Measurements from ENCODE around the gene PLK2. TPM values are rescaled to one million over a fixed set of nuclear protein-coding genes. Genes with fewer than 3 reads are reported as not detected.

Gene PLK2
- total RNA-seq, 4 donors from 2014 or later, result 109 to 229 (median 153) TPM

DNA sequence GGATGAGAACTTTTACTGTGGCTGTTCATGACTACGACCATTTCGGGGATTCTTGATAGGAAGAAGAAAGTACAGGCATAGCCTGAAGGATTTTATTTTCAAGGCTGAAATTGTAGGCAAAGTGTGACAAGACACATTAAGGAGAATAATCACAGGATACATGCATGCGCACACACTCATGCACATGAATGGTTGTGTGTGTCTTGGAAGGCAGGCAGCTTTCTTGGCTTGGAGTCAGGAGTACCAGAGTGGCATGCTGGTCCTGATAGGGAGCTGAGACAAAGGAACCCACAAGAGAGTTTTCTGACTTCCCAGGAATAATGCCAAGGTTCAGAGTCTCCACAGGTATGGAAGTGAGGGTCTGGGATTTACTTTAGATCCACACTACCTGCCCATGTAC lies 22.2 kb downstream of the PLK2 start:
- 91 to 94% methylated on average over 3 of the region's 3 CpGs for WGBS, 2 donors
- intact Hi-C loops (cut with DNase I; ENCODE audit: low total_unique reads), result no loop called here
- H3K4me3 ChIP-seq (ENCODE audit: low read depth, poor library complexity, severe bottlenecking), result no peak overlapping the region
- no peak for TF ChIP-seq CTCF (IDR thresholded peaks at IDR 0.05)
- no peak for TF ChIP-seq POLR2A (IDR thresholded peaks at IDR 0.05)
- no peak for DNase-seq (ENCODE audit: low spot score in 2 of 2)

DNA sequence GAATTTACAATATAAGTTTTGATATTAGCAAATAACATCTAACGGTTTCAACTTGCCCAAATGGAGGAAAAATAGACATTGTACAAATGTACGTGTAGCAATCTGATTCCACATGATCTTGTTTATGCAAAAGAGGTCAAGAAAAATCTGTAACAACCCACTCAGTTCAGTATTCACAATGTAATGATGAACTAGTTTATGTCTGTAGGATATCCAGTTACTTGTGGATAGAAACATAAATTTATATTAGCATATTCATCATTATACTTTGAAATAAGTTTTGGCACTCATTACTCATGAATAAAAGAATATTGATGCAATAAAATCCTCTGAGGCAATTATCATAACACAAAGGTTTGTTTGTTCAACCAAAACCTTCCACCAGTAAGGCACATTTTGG lies 28.1 kb downstream of the PLK2 start:
- no peak overlapping the region for H3K4me3 ChIP-seq (ENCODE audit: low read depth, poor library complexity, severe bottlenecking)
- DNase-seq (ENCODE audit: low spot score in 2 of 2), result no peak
- intact Hi-C loops (cut with DNase I; ENCODE audit: low total_unique reads), result no loop called here
- TF ChIP-seq CTCF (IDR thresholded peaks at IDR 0.05), result no peak
- no peak for TF ChIP-seq POLR2A (IDR thresholded peaks at IDR 0.05)
- 67% methylated on average over 2 of the region's 2 CpGs for WGBS, 2 donors

DNA sequence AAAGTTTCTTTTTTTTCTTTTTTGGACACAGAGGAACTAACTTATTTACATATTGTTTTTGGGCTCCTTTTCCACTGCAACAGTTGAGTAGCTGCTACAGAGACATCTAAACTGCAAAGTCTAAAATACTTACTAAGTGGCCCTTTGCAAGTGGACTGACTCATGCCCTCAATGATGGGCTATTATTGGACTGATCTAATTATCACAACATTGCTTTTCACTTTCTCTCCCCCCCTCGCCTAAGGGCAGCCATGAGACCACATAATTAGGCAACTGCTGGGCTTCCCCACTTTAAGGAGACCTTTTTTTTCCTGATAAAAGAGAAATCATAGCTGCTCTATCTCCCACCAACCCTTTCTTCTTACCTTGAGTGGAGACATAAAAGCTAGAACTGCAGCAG lies 47.0 kb downstream of the PLK2 start:
- WGBS, 2 donors, result 72 to 91% methylated on average over 1 of the region's 1 CpG
- H3K4me3 ChIP-seq (ENCODE audit: low read depth, poor library complexity, severe bottlenecking), result no peak overlapping the region
- DNase-seq (ENCODE audit: low spot score in 2 of 2), result no peak
- TF ChIP-seq CTCF (IDR thresholded peaks at IDR 0.05) (no peak), POLR2A (IDR thresholded peaks at IDR 0.05) (no peak)
- intact Hi-C loops (cut with DNase I; ENCODE audit: low total_unique reads), result no loop called here

- 50 to 51% methylated on average over 2 of the region's 2 CpGs for WGBS, 2 donors
- TF ChIP-seq CTCF (IDR thresholded peaks at IDR 0.05), result no peak
- no peak for TF ChIP-seq POLR2A (IDR thresholded peaks at IDR 0.05)
- DNase-seq (ENCODE audit: low spot score in 2 of 2), result peak in 1 of 2 donors; percentile 21
- intact Hi-C loops (cut with DNase I; ENCODE audit: low total_unique reads), result no loop called here
- no peak overlapping the region for H3K4me3 ChIP-seq (ENCODE audit: low read depth, poor library complexity, severe bottlenecking)
These were observed 47.8 kb downstream of the PLK2 start for GRCh38 chr5:58412081-58412480.

- no peak for TF ChIP-seq CTCF (IDR thresholded peaks at IDR 0.05)
- no peak for TF ChIP-seq POLR2A (IDR thresholded peaks at IDR 0.05)
- intact Hi-C loops (cut with DNase I; ENCODE audit: low total_unique reads), result no loop called here
- WGBS, 2 donors, result 37 to 42% methylated on average over 1 of the region's 1 CpG
- H3K4me3 ChIP-seq (ENCODE audit: low read depth, poor library complexity, severe bottlenecking), result no peak overlapping the region
- DNase-seq (ENCODE audit: low spot score in 2 of 2), result no peak
These were observed 48.5 kb downstream of the PLK2 start for GRCh38 chr5:58411372-58411771.

- intact Hi-C loops (cut with DNase I; ENCODE audit: low total_unique reads), result no loop called here
- H3K4me3 ChIP-seq (ENCODE audit: low read depth, poor library complexity, severe bottlenecking), result no peak overlapping the region
- TF ChIP-seq POLR2A (IDR thresholded peaks at IDR 0.05) (no peak), CTCF (IDR thresholded peaks at IDR 0.05) (no peak)
- DNase-seq (ENCODE audit: low spot score in 2 of 2), result peak in 1 of 2 donors; percentile 21
- WGBS, 2 donors, result 43 to 60% methylated on average over 2 of the region's 2 CpGs
These were observed 49.4 kb downstream of the PLK2 start for GRCh38 chr5:58410441-58410840.
